Measurements from ENCODE around the gene ADCK2. TPM values are rescaled to one million over a fixed set of nuclear protein-coding genes. Genes with fewer than 3 reads are reported as not detected.

Gene ADCK2
- total RNA-seq, 3 donors from 2014 or later, result 21.8 to 31.9 (median 23.6) TPM

DNA sequence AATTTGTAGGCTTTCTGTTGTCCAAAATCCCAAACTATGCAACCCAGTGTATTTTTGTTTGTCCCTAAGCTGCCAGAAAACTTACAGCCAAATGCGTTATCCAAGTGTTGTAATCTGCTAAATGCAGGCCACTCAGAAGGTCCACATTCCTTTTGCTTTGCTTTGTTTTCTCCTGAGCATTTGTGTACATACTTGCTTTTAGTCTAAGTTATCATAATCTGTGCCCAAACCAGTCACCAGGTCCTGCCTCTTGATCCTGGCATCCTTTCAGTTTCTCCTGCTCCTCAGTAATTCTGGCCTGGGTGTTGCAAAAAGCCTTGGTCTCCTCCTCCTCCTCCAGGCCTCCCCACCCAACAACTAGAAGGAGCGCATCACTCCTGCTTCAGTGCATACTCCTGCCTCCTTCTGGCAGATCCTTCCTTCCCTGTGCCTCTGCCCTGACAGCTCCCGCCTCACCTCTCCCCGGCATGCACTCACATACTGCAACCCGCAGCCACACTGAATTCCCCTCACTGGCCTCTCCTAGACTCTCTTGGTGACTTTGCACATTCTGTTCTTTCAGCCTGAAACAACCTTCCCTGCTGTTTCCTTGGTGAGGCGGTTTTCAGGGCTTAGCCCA lies 34.5 kb upstream of the ADCK2 start:
- TF ChIP-seq POLR2A (IDR thresholded peaks at IDR 0.05), result no peak
- TF ChIP-seq, protein P1, sequence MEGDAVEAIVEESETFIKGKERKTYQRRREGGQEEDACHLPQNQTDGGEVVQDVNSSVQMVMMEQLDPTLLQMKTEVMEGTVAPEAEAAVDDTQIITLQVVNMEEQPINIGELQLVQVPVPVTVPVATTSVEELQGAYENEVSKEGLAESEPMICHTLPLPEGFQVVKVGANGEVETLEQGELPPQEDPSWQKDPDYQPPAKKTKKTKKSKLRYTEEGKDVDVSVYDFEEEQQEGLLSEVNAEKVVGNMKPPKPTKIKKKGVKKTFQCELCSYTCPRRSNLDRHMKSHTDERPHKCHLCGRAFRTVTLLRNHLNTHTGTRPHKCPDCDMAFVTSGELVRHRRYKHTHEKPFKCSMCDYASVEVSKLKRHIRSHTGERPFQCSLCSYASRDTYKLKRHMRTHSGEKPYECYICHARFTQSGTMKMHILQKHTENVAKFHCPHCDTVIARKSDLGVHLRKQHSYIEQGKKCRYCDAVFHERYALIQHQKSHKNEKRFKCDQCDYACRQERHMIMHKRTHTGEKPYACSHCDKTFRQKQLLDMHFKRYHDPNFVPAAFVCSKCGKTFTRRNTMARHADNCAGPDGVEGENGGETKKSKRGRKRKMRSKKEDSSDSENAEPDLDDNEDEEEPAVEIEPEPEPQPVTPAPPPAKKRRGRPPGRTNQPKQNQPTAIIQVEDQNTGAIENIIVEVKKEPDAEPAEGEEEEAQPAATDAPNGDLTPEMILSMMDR (IDR thresholded peaks at IDR 0.05), result no peak
- TF ChIP-seq POLR2AphosphoS5 (IDR thresholded peaks at IDR 0.05), result no peak
- intact Hi-C loops (cut with DNase I; ENCODE audit: low total_unique reads), result loop anchor here (10.0 kb wide), 1 partner anchor 1457 kb away; no protein-coding TSS in a partner anchor
- Histone ChIP-seq H3K27me3 (peaks cover 0 to 10% of the 10 kb centered on the region in 2 donors), H3K27ac (peak overlapping the region in 1 of 2 donors; percentile 93), H3K9me3 (no peaks in the 10 kb centered on the region), H3K36me3 (no peaks in the 10 kb centered on the region), H3K4me3 (peak overlapping the region in 1 of 3 donors; percentile 87), H3K4me1 (no peaks in the 10 kb centered on the region)
- no peak for DNase-seq (ENCODE audit: low spot score in 2 of 2)

DNA sequence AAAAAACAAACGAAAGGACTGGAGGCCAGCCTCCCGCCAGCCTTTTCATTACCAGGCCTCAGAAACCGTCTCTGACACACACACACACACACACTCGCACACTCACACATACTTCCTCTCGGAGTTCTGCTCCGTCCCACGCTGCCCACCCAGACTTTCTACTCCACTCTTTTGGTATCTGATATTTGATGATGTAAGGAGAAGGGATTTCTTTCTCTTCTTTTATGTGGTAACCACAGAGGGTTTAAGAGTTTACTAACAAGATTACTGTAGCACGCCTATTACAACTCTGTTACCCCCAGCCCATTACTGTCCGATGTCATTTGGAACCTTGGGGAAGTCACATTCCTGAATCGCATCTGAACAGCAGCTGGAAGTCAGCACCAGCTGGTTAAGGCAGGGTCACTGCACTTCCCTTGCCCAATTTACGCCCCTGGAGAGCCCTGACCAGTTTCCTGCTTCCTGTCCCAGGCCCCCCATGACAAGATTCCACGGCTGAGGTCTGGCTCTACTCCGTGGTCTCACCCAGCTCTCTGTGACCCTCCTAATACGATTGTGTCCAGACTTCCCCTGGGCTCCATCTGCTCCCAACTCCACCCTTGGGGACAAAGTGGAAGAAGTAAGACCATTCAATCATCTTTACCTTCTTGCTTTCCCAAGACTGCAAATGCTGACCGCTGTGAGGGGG lies 33.2 kb upstream of the ADCK2 start:
- DNase-seq (ENCODE audit: low spot score in 2 of 2), result no peak
- TF ChIP-seq, protein P1 (IDR thresholded peaks at IDR 0.05), result no peak
- TF ChIP-seq POLR2AphosphoS5 (IDR thresholded peaks at IDR 0.05) (no peak), POLR2A (IDR thresholded peaks at IDR 0.05) (no peak)
- peak overlapping the region; percentile 60 to 87 (median 70) for H3K4me3 ChIP-seq
- no peaks in the 10 kb centered on the region for H3K36me3 ChIP-seq
- peaks cover 0 to 10% of the 10 kb centered on the region in 2 donors for H3K27me3 ChIP-seq
- intact Hi-C loops (cut with DNase I; ENCODE audit: low total_unique reads), result loop anchor here (10.0 kb wide), 1 partner anchor 1455 kb away; no protein-coding TSS in a partner anchor
- no peaks in the 10 kb centered on the region for H3K9me3 ChIP-seq
- no peaks in the 10 kb centered on the region for H3K4me1 ChIP-seq
- H3K27ac ChIP-seq, result peak overlapping the region; percentile 36 to 93

DNA sequence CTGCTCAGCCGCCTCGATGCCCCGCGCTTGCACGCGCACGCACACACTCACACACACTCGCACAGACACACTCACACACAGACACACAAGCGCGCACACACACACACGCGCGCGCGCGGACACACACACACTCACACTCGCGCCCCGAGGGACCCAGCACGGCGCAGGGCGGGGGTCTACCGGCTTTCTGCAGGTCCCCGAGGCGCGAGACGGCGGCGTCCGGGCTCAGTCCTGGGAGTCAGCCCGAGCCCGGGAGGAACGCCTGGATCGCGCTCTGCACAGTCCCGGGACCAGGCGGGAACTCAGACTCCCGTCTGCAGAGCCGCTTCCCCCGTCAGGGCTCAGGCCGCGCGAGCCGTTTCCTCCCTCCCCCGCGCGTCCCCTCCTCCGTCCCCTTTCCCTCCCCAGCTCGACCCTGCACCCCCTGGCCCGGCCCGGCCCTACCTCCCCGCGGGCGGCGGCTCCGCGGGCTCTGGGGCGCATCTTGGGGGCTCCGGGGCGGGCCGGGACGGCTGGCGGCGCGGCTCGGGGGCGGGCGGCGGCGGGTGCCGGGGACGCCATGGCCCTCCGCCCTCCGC lies 32.6 kb upstream of the ADCK2 start:
- intact Hi-C loops (cut with DNase I; ENCODE audit: low total_unique reads), result no loop called here
- peak in 1 of 2 donors; percentile 57 for DNase-seq (ENCODE audit: low spot score in 2 of 2)
- H3K4me1 ChIP-seq, result no peaks in the 10 kb centered on the region
- H3K27ac ChIP-seq, result peak overlapping the region; percentile 36 to 93
- H3K27me3 ChIP-seq, result peaks cover 0 to 10% of the 10 kb centered on the region in 2 donors
- TF ChIP-seq, protein P1 (IDR thresholded peaks at IDR 0.05), result no peak
- TF ChIP-seq POLR2A (IDR thresholded peaks at IDR 0.05) (no peak), POLR2AphosphoS5 (IDR thresholded peaks at IDR 0.05) (no peak)
- H3K36me3 ChIP-seq, result no peaks in the 10 kb centered on the region
- peak overlapping the region; percentile 60 to 87 (median 70) for H3K4me3 ChIP-seq
- H3K9me3 ChIP-seq, result no peaks in the 10 kb centered on the region

DNA sequence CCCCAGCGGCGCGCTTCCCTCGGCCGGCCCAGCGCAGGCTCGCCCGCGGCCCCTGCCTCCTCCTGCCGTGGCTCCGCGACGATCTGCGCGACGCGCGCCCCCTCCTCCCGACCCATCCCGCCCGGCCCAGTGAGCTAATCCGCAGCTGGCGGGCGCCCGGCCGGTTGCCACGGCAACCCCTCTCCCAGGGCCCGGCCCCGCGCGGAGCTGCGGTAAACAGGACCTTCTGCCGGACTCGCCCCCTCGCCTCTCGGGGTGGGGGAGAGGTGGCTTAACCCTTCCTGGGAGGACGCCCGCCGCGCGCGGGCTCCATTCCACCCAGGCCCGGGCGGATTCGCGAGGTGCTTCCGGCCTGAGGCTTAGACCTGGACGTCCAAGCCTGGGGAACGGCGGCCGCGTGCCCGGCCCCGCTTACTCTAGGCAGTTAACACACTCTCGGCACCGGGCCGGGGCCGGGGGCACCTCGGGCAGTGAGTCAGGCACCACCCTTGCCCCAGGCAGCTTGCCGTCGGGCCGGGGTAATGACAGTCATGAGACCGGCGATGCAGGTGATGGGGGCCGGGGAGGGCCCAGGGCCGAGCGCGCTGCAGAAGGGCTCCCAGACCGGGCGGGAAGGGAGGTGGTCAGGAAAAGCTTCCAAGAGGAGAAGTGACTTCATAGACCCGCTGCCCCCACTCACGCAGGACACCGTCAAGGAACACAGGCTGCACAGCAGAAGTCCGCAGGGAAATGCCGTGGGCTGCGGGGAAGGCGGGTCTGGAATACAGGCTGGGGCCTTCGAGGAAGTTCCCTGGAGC lies 31.8 kb upstream of the ADCK2 start, which contains the start of gene DENND2A:
DENND2A (minus strand) TSS at position 87 of the 797 bp plus-strand sequence. CDS start 38,416 bp downstream, outside the sequence.
- Histone ChIP-seq H3K27ac (peak within 1 kb of the TSS; percentile 73 to 93), H3K4me3 (peak within 1 kb of the TSS; percentile 60 to 87 (median 70)), H3K4me1 (no peaks in the 10 kb centered on the region), H3K27me3 (peaks cover 0 to 10% of the 10 kb centered on the region in 2 donors), H3K9me3 (no peaks in the 10 kb centered on the region), H3K36me3 (no peaks in the 10 kb centered on the region)
- DNase-seq (ENCODE audit: low spot score in 2 of 2), result peak in 1 of 2 donors; percentile 57
- TF ChIP-seq, protein P1 (IDR thresholded peaks at IDR 0.05), result no peak
- TF ChIP-seq POLR2A (IDR thresholded peaks at IDR 0.05) (no peak), POLR2AphosphoS5 (IDR thresholded peaks at IDR 0.05) (no peak)
- intact Hi-C loops (cut with DNase I; ENCODE audit: low total_unique reads), result no loop called here
